HCT116 (cell line): ENCODE data around the gene GPX7. TPM values are rescaled to one million over a fixed set of nuclear protein-coding genes. Genes with fewer than 3 reads are reported as not detected.

ENCODE experiments used
- ATAC-seq: fragments of 200-7000 bp; cut with Tn5 transposase; 2 replicates; pipeline ENCODE4 v1.9.1; 2020; ENCODE audit warnings: mild to moderate bottlenecking, moderate library complexity
- BruUV-seq: library from RNA; stranded (reverse); fragments of 400-500 nt; replicated peaks from 2 replicates; lab custom pipeline; 2021; lab: Mats Ljungman, UMichigan
- CTCF ChIA-PET: fragments of 300-600 bp; sonication (Branson Sonifier 250); formaldehyde crosslinking; loops from one replicate; lab custom pipeline; 2021; ENCODE audit warnings: antibody characterized with exemption; lab: Charles Lee
- POLR2A ChIA-PET: fragments of 300-600, 350-600 bp; sonication (Branson Sonifier 250); formaldehyde crosslinking; loops from one replicate; lab custom pipeline; 2021; ENCODE audit warnings: antibody characterized with exemption; lab: Charles Lee
- RAD21 ChIA-PET, 2 experiments: fragments of 300-600 bp; sonication (Branson Sonifier 250); formaldehyde crosslinking; loops; one replicate each; lab custom pipeline; 2023; ENCODE audit warnings: low total read pairs in 2 of 2; ENCODE audit not compliant: uncharacterized antibody in 2 of 2, unreplicated experiment in 2 of 2, low non-redundant PET in 1 of 2; lab: Charles Lee
- DNase-seq: peaks from one replicate; pipeline ENCODE4 v3.0.0-alpha.2; 2010; ENCODE audit warnings: low read depth, low spot score
- H2AFZ ChIP-seq: fragments of 200-600 bp; shearing (Covaris generic), sonication (generic); 2 replicates; pipeline ENCODE4 v1.6.1; 2017; ENCODE audit warnings: low read depth, mixed run types, mixed read lengths, antibody characterized with exemption, low read length; ENCODE audit not compliant: poor library complexity, severe bottlenecking
- H3K27ac ChIP-seq: 2 replicates; pipeline ENCODE4 v1.5.1; 2012; ENCODE audit warnings: low read depth, low read length
- H3K27me3 ChIP-seq: fragments of 200-600 bp; sonication (generic); 2 replicates; pipeline ENCODE4 v1.6.1; 2016; ENCODE audit warnings: mixed run types, low read length, mixed read lengths; ENCODE audit not compliant: insufficient read depth
- H3K36me3 ChIP-seq, 2 experiments: fragments of 200-500 bp in 1 of 2; fragments of 200-600 bp in 1 of 2; sonication (Bioruptor generic) in 1 of 2; sonication (generic) in 1 of 2; 2 replicates each; pipeline versions ENCODE4 v1.5.1 to v1.6.1; 2014 to 2016; ENCODE audit warnings: low read length in 2 of 2, inconsistent platforms in 1 of 2, mixed read lengths in 1 of 2, mixed run types in 1 of 2; ENCODE audit not compliant: insufficient read depth in 2 of 2, control insufficient read depth in 1 of 2
- H3K4me1 ChIP-seq, 2 experiments: fragments of 200-600 bp in 1 of 2; sonication (generic) in 1 of 2; 2 replicates each; pipeline versions ENCODE4 v1.5.1 to v1.6.1; 2012 to 2017; ENCODE audit warnings: low read length in 2 of 2, inconsistent platforms in 1 of 2, mild to moderate bottlenecking in 1 of 2, mixed read lengths in 1 of 2, mixed run types in 1 of 2, moderate library complexity in 1 of 2; ENCODE audit not compliant: insufficient read depth in 2 of 2, control insufficient read depth in 1 of 2
- H3K4me2 ChIP-seq: fragments of 200-600 bp; sonication (generic); 2 replicates; pipeline ENCODE4 v1.6.1; 2017; ENCODE audit warnings: mixed run types, low read length, mixed read lengths
- H3K4me3 ChIP-seq, 2 experiments: fragments of 200-600 bp in 1 of 2; sonication (generic) in 1 of 2; replicated peaks in 1 of 2; 2 replicates each; pipeline ENCODE4 v1.5.1; 2011 to 2016; ENCODE audit warnings: low read length in 2 of 2, control low read depth in 1 of 2, low read depth in 1 of 2, mild to moderate bottlenecking in 1 of 2, mixed read lengths in 1 of 2, mixed run types in 1 of 2
- H3K79me2 ChIP-seq: fragments of 200-600 bp; sonication (generic); 2 replicates; pipeline ENCODE4 v1.6.1; 2017; ENCODE audit warnings: mild to moderate bottlenecking, mixed run types, low read length, moderate library complexity, mixed read lengths; ENCODE audit not compliant: insufficient read depth
- H3K9ac ChIP-seq: fragments of 200-600 bp; sonication (generic); 2 replicates; pipeline ENCODE4 v1.6.1; 2016; ENCODE audit warnings: low read length, mixed read lengths
- H3K9me2 ChIP-seq: fragments of 200-600 bp; sonication (generic), shearing (Covaris generic); 2 replicates; pipeline ENCODE4 v1.6.1; 2017; ENCODE audit warnings: mixed run types, mild to moderate bottlenecking, moderate library complexity; ENCODE audit not compliant: insufficient read depth
- H3K9me3 ChIP-seq, 2 experiments: fragments of 200-500 bp in 1 of 2; fragments of 200-600 bp in 1 of 2; sonication (Bioruptor generic) in 1 of 2; sonication (generic) in 1 of 2; 2 replicates each; pipeline ENCODE4 v1.6.1; 2014 to 2017; ENCODE audit warnings: low read length in 2 of 2, mixed read lengths in 2 of 2, inconsistent platforms in 1 of 2, low read depth in 1 of 2, mild to moderate bottlenecking in 1 of 2, mixed run types in 1 of 2, moderate library complexity in 1 of 2; ENCODE audit not compliant: control insufficient read depth in 1 of 2, insufficient read depth in 1 of 2
- H4K20me1 ChIP-seq: fragments of 200-600 bp; sonication (generic), shearing (Covaris generic); 2 replicates; pipeline ENCODE4 v1.6.1; 2017; ENCODE audit warnings: mixed run types, mild to moderate bottlenecking, moderate library complexity; ENCODE audit not compliant: insufficient read depth
- ATF3 ChIP-seq: IDR thresholded peaks from 2 replicates; pipeline ENCODE4 v1.6.1; 2012
- CTCF ChIP-seq, 3 experiments: fragments of 200-600 bp in 1 of 3; sonication (generic) in 1 of 3; IDR thresholded peaks in 2 of 3; conservative IDR thresholded peaks in 1 of 3; 2 replicates each; pipeline ENCODE4 v1.5.1; 2012 to 2017; ENCODE audit warnings: low read depth in 2 of 3, low read length in 2 of 3, antibody characterized with exemption in 1 of 3, borderline replicate concordance in 1 of 3, control low read depth in 1 of 3, mild to moderate bottlenecking in 1 of 3, mixed read lengths in 1 of 3, mixed run types in 1 of 3, moderate library complexity in 1 of 3; ENCODE audit not compliant: insufficient read depth in 1 of 3
- EGR1 ChIP-seq: IDR thresholded peaks from 2 replicates; pipeline ENCODE4 v1.6.1; 2012; ENCODE audit warnings: low read depth
- ELF1 ChIP-seq: IDR thresholded peaks from 2 replicates; pipeline ENCODE4 v1.6.1; 2012; ENCODE audit warnings: low read depth, borderline replicate concordance
- EZH2 ChIP-seq: fragments of 200-600 bp; sonication (generic); IDR thresholded peaks from 2 replicates; pipeline ENCODE4 v1.6.1; 2017; ENCODE audit warnings: antibody characterized with exemption, mixed run types
- EZH2phosphoT487 ChIP-seq: fragments of 200-600 bp; IDR thresholded peaks from 2 replicates; pipeline ENCODE4 v1.6.1; 2018; ENCODE audit warnings: antibody characterized with exemption, borderline replicate concordance
- JUND ChIP-seq: IDR thresholded peaks from 2 replicates; pipeline ENCODE4 v1.6.1; 2012
- POLR2A ChIP-seq: IDR thresholded peaks from 2 replicates; pipeline ENCODE4 v1.7.0; 2011; ENCODE audit warnings: borderline replicate concordance; ENCODE audit not compliant: insufficient read depth, insufficient read length; ENCODE audit errors: extremely low read depth
- POLR2AphosphoS5 ChIP-seq: IDR thresholded peaks from 2 replicates; pipeline ENCODE4 v1.6.1; 2011; ENCODE audit warnings: mild to moderate bottlenecking, low read depth, low read length, moderate library complexity
- RAD21 ChIP-seq: IDR thresholded peaks from 2 replicates; pipeline ENCODE4 v1.6.1; 2012; ENCODE audit warnings: low read depth, mild to moderate bottlenecking
- REST ChIP-seq: IDR thresholded peaks from 2 replicates; pipeline ENCODE4 v1.6.1; 2012; ENCODE audit warnings: low read depth
- SIN3A ChIP-seq: IDR thresholded peaks from 2 replicates; pipeline ENCODE4 v1.6.1; 2012; ENCODE audit warnings: low read depth
- SRF ChIP-seq: IDR thresholded peaks from 2 replicates; pipeline ENCODE4 v1.6.1; 2012; ENCODE audit warnings: low read depth
- TCF7L2 ChIP-seq: IDR thresholded peaks from 2 replicates; pipeline ENCODE4 v1.7.0; 2011; ENCODE audit warnings: borderline replicate concordance, inconsistent platforms; ENCODE audit not compliant: insufficient read depth, insufficient read length; ENCODE audit errors: extremely low read depth
- YY1 ChIP-seq: IDR thresholded peaks from 2 replicates; pipeline ENCODE4 v1.6.1; 2011; ENCODE audit warnings: low read length, low read depth, moderate library complexity, mild to moderate bottlenecking; ENCODE audit not compliant: insufficient replicate concordance; ENCODE audit errors: extremely low read depth
- ZBTB33 ChIP-seq: IDR thresholded peaks from 2 replicates; pipeline ENCODE4 v1.6.1; 2011; ENCODE audit warnings: mild to moderate bottlenecking, low read length, moderate library complexity; ENCODE audit not compliant: insufficient replicate concordance; ENCODE audit errors: extremely low read depth
- ZFX ChIP-seq: fragments of 450-650 bp; IDR thresholded peaks from 2 replicates; pipeline ENCODE4 v1.6.1; 2017
- ZNF274 ChIP-seq: fragments of 200-500 bp; sonication (Bioruptor generic); IDR thresholded peaks from 2 replicates; pipeline ENCODE4 v1.6.1; 2014; ENCODE audit warnings: mild to moderate bottlenecking, low read depth, low read length, inconsistent platforms
- intact Hi-C: fragments of 100-400 bp; cut with micrococcal nuclease; formaldehyde crosslinking; loops from 2 replicates; pipeline ENCODE4 v1.10.0; 2022
- total RNA-seq: library from RNA; stranded (reverse); gene quantifications from one replicate; pipeline ENCODE4 v1.2.1, GENCODE V29; 2021; ENCODE audit not compliant: unreplicated experiment

The GPX7 gene
- total RNA-seq, 1 experiment from 2014 or later: not detected

DNA sequence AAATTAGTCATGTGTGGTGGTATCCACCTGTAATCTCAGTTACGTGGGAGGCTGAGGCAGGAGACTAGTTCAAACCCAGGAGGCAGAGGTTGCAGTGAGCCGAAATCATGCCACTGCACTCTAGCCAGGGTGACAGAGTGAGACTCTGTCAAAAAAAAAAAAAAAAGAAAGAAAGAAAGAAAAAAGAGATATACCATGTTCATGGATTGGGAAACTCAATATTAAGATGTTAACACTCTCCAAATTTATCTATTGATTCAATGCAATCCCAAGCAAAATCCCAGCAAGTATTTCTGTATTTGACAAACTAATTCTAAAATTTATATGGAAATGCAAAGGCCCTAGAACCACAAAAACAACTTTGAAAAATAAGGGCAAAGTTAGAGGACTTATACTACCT, 19.8 kb downstream of the GPX7 start:
- 0 out of 4 replicates have a peak, but pooled peaks cover 0 to 4% of the 10 kb centered on the region in 2 experiments for H3K9me3 ChIP-seq
- ChIA-PET POLR2A (no interaction called here), RAD21 (no interaction called here), CTCF (no interaction called here)
- H3K9ac ChIP-seq: no peak overlapping the region
- TF ChIP-seq YY1: no peak
- no peak for TF ChIP-seq RAD21
- TF ChIP-seq CTCF (IDR thresholded peaks at IDR 0.05 in 2 of 3, conservative IDR thresholded peaks at IDR 0.05 in 1 of 3; ENCODE audit: borderline replicate concordance in 1 of 3, insufficient read depth in 1 of 3, low read depth in 2 of 3, low read length in 2 of 3): no peak
- no peak for TF ChIP-seq SRF
- no peak for TF ChIP-seq ZBTB33
- no peak for TF ChIP-seq JUND
- no peak for TF ChIP-seq SIN3A
- TF ChIP-seq POLR2AphosphoS5: no peak
- TF ChIP-seq EZH2phosphoT487: no peak
- TF ChIP-seq ZFX: no peak
- no peak for TF ChIP-seq REST
- no peak for TF ChIP-seq POLR2A
- no peak for TF ChIP-seq EZH2
- no peak for TF ChIP-seq EGR1
- TF ChIP-seq ELF1: no peak
- no peak for TF ChIP-seq ZNF274
- TF ChIP-seq ATF3: no peak
- TF ChIP-seq TCF7L2: no peak
- no peaks in the 10 kb centered on the region for H3K79me2 ChIP-seq
- ATAC-seq: no peak
- DNase-seq: no peak
- H3K36me3 ChIP-seq: no peaks in the 10 kb centered on the region
- H3K27ac ChIP-seq: no peak overlapping the region
- H3K4me2 ChIP-seq: no peak overlapping the region
- H2AFZ ChIP-seq: no peak overlapping the region
- no peaks in the 10 kb centered on the region for H3K27me3 ChIP-seq
- H4K20me1 ChIP-seq: no peaks in the 10 kb centered on the region
- intact Hi-C loops: no loop called here
- BruUV-seq: no TSS peak
- no peaks in the 10 kb centered on the region for H3K4me1 ChIP-seq
- H3K9me2 ChIP-seq: no peaks in the 10 kb centered on the region
- no peak overlapping the region for H3K4me3 ChIP-seq
